Endometrial microvascular endothelial cells (primary cell): ENCODE measurements around the gene VPS51. TPM values are rescaled to one million over a fixed set of nuclear protein-coding genes. Genes with fewer than 3 reads are reported as not detected.
"Not testable (repeated sequence)": the region's sequence is repeated elsewhere in the genome, so short reads cannot be mapped to it uniquely, and the experiment has no call there.

Experiments used
- in situ Hi-C: cut with HindIII; loops from 2 replicates; pipeline ENCODE4 v1.10.0; 2017; ENCODE audit warnings: low sequenced_read_pairs, low pct_unique_long_range_greater_than_20kb; ENCODE audit errors: inconsistent ontology term
- total RNA-seq: library from RNA; depleted of rRNA; stranded (reverse); fragments of >200 nt; gene quantifications from one replicate; pipeline ENCODE4 v1.2.3, GENCODE V29; 2015; ENCODE audit errors: inconsistent ontology term

Gene VPS51
- total RNA-seq, 1 donor from 2014 or later: 219 TPM

GRCh38 chr11:65115361-65116082 lies 19.5 kb downstream of the VPS51 start:
- in situ Hi-C loops: no loop called here

DNA sequence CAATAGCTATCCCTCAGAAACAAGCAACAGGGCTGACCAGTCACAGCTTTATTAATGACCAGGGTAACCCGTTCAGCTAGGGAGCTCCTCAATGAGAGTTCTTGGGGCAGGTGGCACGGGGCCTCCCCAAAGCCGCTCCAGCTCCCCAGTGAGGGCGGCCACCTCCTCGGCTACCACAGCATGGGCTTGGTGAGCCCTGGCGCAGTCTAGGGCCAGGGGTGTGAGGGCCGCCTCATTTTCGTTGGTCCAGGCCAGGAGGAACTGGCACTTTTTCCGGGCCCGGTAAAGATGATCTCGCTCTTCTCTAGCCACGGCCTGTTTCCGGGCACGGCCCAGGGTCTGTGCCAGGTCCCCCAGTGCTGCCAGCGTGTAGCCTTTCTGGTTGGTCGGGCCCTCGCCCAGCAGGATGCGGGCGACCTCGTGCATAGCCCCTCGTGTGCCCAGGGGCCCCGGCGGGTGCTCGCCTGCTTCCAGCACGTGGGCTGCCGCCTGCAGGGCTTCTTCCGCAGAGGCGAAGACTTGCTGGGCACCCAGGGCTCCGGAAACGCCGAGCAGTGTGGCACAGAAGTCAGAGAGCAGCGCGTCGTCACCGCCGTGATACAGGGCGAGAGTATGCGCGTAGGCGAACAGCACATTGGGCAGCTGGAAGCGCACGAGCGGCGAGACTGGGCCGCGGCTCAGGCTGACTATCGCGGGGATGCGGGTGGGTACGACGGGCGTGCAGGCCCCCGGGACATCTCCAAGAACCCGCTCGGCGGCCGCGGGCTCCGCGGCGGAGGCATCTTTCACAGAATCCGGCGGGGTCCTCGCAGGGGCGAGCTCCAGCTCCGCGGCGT lies 20.6 kb downstream of the VPS51 start:
- in situ Hi-C loops: no loop called here

DNA sequence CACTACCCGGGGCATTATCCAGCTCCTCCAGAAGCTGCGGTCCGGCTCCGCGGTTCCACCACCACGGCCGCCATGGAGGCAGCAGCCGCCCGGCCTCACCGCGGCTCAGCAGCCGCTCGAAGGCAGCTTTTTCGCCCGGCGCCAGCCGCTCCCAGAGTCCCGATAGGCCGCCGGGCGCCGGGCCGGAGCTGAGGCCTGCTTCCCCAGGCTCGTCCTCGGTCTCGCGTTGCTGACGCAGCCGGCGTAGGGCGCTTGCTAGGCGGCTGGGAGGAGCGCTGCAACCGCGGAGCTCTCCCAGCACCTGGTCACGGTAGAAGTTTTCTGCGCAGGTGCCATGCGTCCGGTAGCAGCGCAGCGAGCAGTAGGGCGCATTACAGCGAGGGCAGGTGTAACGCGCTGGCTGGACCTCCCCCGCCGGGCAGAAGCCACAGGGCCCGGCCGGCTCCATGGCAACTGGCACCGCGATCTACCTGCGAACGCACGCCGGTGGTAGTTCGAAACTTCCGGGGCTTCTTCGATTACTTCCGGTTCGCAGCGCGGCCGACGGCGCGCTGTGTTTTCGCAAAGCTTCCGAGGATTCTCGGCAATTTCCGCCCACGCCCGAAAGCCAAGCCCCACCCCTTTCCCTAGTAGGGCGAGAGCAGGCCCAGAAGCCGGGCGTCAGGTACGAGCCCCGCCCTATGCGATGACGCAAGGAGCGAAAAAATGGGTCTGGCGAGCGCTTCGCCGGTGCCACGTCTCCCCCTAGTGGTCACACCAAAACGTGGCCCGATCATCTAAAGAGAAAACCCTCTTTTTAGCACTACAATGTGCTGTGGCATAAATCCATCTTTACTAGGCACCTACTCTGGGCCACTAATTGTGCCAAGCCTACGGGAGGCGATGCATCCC lies 21.4 kb downstream of the VPS51 start, which contains the start of gene ZNHIT2:
Gene ZNHIT2 (minus strand): TSS at position 496 of the 891 bp plus-strand sequence. CDS start 48 bp downstream, at position 448.
- in situ Hi-C loops: no loop called here

- in situ Hi-C loops: no loop called here
These were observed 22.3 kb downstream of the VPS51 start for GRCh38 chr11:65118097-65118837.

- in situ Hi-C loops: not testable (repeated sequence)
These were observed 23.1 kb downstream of the VPS51 start for GRCh38 chr11:65118891-65119669.

DNA sequence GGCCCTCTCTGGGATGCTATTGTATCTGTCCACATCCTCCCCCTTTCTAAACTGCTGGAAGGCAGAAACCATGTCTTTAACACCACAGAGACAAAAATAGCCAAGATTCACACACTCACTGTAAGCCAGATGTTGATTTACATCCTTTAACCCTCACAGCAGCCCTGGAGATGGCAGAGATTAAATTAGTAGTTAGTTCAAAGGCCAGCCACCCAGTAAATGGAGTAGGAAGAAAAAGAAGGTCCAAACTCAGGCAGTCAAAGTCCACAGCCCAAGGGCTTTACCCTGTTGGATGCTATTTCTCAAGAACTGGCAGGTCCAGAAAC lies 23.6 kb downstream of the VPS51 start:
- in situ Hi-C loops: no loop called here

- in situ Hi-C loops: no loop called here
These were observed 24.8 kb downstream of the VPS51 start for GRCh38 chr11:65120831-65121230.

DNA sequence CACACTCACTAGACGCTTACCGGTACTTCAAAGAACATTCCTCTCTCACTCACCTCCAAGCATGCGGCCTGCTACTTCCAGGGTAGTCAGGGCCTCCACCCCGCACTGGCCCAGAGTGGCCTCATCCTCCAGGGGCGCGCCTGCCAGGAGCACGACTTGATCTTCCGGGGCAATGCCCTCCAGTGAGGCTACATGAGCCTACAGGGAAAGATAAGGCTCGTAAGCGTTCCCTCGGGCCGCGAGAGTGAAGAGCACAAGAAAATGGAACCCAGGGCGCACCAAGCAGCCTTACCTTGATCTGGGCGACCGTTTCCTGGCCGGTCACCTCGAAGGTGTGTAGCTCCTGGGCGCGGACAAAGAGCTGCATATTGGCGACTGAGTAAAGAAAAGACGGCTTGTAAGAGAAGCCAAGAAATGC lies 25.4 kb downstream of the VPS51 start:
- in situ Hi-C loops: no loop called here

- in situ Hi-C loops: no loop called here
These were observed 26.1 kb downstream of the VPS51 start, which contains the start of the genes FAU and MRPL49 for GRCh38 chr11:65121865-65122696. FAU (minus strand) TSS chr11:65122134; CDS start chr11:65121813, 321 bp downstream. MRPL49 (plus strand) TSS chr11:65122321; CDS start chr11:65122347, 26 bp downstream.

GRCh38 chr11:65124480-65125196 lies 28.6 kb downstream of the VPS51 start:
- in situ Hi-C loops: no loop called here

DNA sequence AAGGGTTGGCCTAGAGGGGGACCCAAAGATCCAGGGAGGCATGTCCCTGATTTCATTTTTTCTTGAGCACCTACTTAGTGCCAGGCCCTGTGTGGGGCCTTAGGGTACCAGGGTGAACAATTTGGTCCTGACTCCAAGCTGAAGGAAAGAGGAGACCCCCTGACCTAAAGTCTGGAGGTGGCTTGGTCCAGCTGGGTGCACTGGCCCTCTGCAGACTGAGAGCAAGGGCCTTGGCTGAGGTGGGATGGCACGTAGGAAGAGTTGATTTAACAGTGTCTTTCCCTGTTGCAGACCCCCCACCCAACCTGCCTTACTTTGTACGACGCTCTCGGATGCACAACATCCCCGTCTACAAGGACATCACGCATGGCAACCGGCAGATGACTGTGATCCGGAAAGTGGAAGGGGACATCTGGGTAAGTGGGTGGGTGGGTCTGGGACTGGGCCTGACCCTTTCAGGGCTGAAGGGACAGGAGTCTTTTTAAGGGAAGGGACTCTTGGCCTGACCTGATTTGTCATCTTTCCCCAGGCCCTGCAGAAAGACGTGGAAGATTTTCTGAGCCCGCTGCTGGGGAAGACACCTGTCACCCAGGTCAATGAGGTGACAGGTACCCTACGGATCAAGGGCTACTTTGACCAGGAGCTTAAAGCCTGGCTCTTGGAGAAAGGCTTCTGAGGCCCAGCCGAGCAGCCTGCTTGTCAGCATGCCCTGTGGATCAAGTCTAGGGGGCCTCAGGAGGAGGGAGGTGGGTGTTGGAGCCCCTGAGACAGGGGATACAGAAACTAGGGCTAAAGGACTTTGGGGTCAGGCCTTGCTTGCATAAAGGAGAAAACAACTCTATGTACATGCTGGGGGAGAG lies 29.4 kb downstream of the VPS51 start:
- in situ Hi-C loops: no loop called here

DNA sequence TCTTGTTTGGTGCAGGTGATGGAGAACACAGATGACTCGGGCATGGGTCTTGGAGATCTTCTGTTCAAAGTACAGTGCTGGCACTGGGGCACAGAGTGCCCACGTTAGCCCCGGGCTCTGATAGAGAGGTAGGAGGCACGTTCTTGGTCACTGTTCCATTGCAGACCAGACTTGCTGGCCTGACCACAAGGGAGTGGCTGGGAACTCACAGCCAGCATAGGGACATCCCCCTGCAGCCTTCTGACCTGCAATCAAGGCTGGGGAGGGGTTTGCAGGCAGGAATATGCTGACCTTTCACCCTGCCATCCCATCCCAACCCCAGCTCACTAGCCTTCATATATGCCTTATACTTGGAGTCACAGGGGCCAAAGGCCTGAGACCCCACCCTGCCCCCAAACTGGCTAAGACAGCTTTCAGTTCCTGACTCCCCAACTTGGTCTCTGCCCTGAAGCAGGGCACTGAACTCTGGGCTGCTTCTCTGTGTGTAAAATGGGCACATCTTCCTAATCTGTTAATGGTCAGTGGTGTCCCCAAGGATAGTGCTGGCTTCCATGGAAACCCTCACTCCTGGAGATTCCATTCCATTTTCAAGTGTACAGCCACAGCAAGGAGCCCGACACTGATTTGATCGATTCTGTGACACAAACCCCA lies 30.7 kb downstream of the VPS51 start:
- in situ Hi-C loops: no loop called here

- in situ Hi-C loops: no loop called here
These were observed 31.6 kb downstream of the VPS51 start for GRCh38 chr11:65127473-65128181.
